HG02885 (cell line): ENCODE results near the gene LCN6.

Experiments
- ATAC-seq: cut with Tn5 transposase; IDR thresholded peaks from one replicate; pipeline ENCODE4 v1.9.1; 2021; ENCODE audit warnings: mild to moderate bottlenecking; ENCODE audit not compliant: unreplicated experiment, poor library complexity

LCN6 gene

DNA sequence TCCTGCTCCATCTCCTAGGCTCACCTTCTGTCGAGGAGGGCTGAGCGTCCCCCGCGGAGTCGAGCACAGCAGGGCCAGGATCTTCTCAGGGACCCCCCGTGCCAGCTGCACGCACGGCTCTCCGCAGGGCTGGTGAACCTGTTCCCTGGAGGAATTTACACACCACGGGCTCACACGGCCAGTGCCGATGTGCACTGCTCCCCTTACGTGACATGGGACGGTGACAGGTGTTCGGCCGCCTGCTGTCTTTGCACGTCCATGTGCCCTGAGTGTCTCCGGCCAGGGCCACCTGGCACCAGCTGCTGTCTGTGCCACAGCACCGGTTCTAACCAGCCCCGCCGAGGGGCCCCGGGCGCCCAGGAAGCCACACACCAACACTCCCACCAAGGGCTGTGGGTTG, 52.4 kb downstream of the LCN6 start:
- no peak for ATAC-seq

DNA sequence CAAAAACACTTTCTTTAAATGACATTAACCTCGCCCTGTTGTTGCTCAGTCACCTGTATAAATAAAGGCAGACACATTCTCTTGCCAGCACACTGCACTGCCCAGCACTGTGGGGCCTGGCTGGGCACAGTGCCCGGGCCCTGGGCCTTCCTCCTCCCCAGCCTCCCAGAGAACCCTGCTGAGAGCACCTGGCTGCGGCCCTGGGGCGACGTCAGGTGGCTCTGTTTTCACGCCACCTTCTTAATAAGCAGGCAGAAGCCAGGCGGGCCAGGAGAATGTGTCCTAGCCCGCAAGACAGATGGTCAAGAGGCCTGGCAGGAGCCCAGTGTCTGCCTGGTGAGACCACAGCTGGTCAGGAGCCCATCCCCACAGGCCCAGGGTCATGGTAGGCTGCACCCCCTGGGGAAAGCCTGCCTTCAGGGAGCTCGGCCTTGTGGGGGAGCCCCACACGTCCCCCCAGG, 52.9 kb downstream of the LCN6 start:
- ATAC-seq, result no peak

- ATAC-seq, result no peak
Observed at GRCh38 chr9:136694872-136695247, 53.5 kb downstream of the LCN6 start.

DNA sequence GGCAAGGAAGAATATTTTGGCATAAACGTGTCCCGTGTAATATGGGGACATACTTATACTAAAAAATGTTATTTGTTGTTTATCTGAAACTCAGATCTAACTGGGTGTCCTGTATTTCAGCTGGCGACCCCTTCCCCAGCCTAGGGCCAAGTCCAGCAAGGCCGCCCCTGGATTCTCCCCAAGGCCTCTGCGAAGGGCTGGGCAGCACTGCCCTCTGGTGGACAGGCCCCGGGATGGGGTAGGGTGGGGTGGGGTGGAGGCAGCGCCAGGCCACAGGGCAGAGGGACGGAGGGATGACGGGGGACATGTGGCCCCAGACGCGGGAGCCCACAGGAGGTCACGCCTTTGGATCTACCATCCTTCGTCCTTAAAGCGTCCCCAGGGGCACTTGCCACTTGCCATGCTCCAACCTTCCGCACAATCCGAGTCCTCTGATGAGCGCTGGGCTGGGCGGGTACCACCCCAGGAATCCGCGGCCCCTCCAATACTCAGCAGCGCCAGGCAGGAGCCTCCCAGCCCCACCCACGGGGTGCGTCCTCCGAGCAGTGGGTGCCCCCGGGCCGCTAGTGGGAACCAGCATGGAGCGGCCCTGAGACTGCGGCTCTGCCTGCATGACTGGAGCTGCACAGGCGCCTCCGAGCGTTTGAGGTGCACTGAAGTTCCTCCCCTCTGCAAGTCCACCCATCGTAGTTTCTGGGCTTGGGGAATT, 54.0 kb downstream of the LCN6 start:
- ATAC-seq, result no peak
